Stimulated activated CD8-positive, alpha-beta memory T cell treated with anti-CD3 and anti-CD28 coated beads, Interleukin-4, amount 100 ng/mL, for 24 hours (primary cell): Measurements from ENCODE around the gene CDK2.
"Not testable (repeated sequence)": the region's sequence is repeated elsewhere in the genome, so short reads cannot be mapped to it uniquely, and the experiment has no call there.

ENCODE experiments used
- DNase-seq: peaks from one replicate; pipeline ENCODE4 v3.0.0-alpha.2; 2020; ENCODE audit warnings: low read depth

CDK2 gene

DNA sequence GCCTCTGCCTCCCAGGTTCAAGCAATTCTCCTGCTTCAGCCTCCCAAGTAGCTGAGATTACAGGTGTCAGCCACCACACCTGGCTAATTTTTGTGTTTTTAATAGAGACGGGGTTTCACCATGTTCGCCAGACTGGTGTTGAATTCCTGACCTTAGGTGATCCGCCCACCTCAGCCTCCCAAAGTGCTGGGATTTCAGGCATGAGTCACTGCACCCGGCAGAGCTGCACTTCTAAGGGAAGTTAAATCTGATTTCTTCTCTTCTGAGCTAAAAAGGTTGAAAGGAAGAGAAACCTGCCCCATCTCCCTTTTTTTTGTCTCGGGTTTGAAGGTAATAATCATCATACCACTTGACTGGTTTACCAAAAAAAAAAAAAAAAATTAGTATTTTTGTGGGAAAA is 15.3 kb downstream of the CDK2 start:
- not testable (repeated sequence) for DNase-seq

DNA sequence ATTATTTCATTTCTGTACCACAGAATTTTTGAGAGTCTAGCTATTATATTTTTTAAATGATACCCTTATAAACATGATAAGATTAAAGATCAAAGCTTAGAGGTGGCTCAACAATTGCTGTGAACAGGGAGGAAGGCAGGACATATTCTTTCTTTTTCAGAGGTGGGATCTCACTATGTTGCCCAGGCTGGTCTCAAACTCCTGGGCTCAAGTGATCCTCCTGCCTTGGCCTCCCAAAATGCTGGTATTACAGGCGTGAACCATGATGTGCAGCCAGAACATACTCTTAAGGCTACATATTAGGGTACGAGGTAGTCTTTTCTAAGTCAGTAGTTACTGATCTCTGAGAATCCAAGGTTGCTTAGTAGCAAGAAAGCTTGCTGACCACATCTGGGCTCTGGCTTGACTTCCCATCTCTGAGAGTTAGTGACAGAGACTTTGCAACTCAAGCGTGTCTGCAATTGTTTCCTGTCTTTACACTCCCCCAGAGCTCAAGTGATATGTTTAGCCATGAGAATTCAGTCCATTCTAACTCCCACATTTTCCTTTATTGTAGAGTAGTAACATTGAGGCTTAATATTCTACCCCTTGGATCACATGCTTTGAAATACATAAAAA is 15.8 kb downstream of the CDK2 start:
- no peak for DNase-seq

DNA sequence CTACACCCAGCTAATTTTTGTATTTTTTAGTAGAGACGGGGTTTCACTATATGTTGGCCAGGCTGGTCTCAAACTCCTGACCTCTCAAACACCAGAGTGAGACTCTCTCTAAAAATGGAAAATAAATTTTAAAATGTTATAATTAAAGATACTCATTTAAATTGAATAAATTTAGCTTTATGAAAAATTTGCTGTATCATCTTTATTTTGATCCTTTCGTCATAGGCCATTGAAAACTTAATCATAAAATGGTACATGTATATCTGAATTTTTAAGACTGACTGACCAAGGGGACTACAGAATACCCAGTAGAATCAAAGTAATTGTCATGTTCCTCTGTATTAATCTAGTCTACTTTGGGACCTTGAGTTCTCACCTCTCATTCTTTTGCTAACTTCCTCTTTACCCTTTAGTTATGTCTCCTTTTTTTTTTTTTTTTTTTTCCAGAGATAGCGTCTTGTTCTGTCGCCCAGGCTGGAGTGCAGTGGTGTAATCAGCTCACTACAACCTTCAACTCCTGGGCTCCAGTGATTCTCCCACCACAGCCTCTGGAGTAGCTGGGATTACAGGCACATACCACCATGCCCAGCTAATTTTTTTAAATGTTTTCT is 16.7 kb downstream of the CDK2 start:
- DNase-seq: no peak

DNA sequence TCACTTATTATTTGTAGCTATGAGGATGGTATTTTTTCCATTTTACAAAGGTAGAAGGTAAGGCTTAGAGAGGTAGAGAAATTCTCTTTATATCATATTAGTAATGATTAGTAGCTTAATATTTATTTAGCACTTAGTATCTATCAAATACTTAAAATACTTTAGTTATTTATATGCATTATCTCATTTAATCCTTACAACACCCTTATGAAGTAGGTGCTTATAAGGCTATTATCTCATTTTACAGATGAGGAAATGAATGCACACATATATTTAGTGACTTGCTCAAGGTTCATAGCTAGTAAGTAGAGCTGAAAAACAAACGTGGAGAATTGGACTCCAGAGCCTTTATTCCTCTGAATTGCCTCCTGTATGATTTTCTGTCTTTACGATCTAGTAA is 18.2 kb downstream of the CDK2 start:
- DNase-seq: no peak

DNA sequence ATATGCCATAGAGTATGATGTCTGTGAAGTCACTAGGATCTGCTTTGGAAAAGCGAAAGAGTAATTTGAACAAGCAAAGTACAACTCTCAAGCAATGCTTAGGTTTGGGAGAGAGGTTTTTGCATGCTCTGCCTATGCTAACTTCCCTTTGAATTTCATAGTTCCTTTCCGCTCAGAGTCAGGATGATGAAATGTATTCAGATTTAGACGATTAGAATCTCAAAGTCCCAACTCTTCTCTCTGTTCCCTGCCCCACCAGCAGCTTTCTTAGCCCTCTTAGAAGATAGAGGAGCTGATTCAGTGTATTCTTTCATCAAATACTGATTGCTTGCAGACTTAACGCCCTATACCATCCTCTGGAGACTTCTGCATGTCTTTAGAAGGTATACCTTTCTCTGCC is 18.7 kb downstream of the CDK2 start:
- no peak for DNase-seq

DNA sequence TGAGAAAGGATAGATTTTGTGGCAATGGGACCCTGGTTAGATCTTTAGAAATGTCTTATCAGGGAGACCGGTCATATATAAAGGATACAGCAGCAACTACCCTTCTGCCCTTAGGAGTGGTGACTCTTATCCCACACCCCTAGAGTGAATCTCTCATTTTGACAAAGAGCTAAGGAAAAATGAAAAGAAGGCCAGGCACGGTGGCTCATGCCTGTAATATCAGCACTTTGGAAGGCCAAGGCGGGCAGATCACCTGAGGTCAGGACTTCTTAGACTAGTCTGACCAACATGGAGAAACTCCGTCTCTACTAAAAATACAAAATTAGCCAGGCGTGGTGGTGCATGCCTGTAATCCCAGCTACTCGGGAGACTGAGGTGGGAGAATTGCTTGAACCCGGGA is 19.3 kb downstream of the CDK2 start:
- DNase-seq: not testable (repeated sequence)

DNA sequence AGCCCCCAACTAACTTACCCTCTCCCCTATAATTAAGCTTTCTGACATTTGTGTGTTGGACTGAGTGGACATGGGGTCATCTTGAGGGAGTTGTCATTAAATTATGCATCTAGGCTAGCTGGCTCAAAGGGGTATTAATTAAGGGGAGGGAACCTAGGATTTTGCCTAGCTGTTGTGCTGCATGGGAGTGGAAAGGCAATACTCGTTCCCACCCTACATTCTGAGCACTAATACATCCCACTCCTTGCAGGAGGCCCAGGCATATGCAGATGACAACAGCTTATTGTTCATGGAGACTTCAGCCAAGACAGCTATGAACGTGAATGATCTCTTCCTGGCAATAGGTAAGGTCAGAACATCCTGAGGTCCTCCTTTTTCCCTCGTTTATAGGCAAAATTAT is 24.5 kb downstream of the CDK2 start:
- DNase-seq: no peak

DNA sequence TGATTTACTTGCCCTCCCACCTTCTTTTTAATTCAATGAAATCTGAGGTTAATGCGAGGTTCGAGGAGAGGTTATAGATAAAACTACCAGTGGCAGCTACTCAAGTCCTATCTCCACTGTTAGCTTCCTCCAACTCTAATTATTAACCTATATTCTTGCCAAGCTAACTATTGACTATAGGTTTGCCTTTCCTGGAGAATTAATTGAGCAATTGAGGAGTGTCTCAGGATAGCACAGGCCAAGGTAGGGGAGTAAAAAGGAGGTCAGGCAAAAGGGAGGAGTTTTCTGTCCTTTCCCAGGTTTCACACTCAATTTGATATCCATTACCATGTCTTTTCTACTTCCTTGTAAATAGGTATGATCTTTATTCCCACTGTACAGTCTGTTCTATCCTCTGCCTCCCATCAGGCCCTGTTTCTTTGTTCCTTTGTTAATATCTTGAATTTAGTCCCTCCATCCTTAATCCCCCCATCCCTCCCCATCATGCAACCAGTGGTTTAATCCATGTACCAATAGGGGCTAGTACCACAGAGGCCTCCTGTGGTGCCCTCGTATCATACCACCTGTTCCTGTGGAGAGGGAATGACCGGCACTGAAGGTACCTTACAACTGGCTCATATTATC is 26.7 kb downstream of the CDK2 start:
- no peak for DNase-seq

DNA sequence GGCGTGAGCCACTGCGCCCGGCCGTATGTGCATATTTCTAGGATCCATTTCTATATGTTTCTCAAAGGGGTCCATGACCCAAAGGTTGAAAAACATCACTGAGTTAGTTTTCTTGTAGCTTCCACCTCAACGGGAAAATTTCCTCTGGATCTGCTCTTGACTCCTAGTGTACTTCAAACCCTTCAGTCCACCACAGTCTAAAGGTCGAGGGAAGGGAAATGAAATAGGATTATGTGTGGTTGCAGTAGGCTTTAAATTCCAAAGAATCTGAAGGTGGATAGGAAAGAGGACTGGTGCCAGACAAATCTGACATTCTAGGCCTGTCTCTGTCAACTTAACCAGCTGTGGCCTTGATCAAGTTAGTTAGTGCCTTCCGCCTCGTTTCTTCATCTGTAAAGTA is 28.7 kb downstream of the CDK2 start:
- DNase-seq: no peak

DNA sequence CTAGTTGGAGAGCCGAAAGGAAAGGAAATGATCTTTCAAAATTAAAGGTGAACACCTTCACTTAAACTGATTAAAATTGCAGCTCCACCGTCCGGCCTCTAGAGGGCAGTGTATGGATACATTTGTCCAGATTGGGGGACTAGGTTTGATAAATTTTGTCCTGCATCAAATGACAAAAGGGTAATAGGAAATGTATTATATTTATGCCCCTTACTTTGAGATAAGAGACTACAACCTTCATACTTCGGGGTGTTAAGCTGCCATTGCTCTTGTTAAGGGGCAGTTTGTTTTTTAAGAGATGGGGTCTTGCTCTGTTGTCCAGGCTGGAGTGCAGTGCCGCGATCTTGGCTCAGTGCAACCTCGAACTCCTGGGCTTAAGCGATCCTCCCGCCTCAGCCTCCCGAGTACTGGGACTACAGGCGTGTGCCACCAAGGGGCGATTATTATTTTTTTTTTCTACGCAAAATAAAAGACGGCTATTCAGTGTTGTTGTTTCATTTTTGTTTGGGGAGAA is 29.6 kb downstream of the CDK2 start:
- DNase-seq: no peak

DNA sequence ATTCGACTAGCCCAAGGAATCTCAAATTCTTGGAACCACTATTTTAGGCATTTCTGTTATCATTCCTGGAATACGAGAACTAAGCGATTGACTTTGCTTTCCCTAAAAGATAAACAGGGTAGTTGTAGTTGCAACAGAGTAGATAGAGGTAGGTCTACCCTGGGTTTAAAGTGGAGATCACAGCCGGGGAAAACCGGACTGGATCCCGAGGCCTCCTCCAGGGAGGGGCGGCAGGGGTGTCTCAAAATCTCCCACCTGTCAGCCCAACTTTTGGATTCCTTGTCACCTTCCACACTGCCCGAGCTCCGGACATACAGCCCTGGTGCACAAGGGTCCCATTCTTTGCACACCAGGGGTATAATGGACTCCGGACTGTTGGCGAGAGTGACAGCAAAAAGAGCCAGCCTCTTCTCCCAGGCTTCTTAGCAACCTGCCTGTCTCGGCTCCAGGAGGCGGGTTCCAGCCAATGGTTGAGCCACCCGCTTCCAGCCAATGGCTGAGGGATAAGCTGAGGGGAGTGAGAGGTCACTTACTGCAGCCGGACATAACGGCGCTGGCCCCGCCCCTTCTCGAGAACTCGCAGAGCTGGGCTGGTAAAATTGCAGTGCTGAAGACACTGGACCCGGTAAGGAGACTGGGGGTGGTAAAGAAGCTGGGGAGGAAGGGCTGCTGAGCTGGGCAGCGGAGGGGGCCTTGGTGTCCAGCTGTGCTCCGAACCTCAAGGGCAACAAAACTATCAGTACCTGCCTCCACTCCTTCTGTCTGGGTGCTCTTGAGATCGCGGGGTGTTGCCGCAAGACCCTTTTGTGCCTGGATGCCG is 30.3 kb downstream of the CDK2 start, which contains the start of gene SUOX:
SUOX (plus strand) TSS at position 562 of the 820 bp plus-strand sequence. CDS start 4,946 bp downstream, outside the sequence.
- DNase-seq: peak; percentile 17

DNA sequence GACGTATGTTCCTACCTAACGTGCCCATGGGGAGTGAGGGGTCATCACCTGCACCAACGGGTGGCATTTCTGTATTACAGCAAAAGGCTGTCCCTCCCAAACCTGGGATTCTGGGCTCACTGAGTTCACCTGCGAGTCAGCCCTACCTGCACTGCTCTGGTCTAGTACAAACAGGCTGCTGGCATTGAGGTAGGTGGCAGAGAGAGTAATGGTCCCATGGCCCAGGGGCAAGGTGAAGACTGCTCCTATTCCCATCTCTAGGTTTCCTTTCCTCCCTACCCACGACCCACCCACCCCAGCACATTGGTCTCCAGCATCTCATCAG is 30.9 kb downstream of the CDK2 start:
- DNase-seq: no peak

DNA sequence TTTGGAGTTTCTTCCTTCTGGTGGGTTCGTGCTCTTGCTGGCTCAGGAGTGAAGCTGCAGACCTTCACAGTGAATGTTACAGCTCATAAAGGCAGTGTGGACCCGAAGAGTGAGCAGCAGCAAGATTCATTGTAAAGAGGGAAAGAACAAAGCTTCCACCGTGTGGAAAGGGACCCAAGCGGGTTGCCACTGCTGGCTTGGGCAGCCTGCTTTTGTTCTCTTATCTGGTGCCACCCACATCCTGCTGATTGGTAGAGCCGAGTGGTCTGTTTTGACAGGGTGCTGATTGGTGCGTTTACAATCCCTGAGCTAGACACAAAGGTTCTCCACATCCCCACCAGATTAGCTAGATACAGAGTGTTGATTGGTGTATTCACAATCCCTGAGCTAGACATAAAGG is 32.9 kb downstream of the CDK2 start:
- not testable (repeated sequence) for DNase-seq

DNA sequence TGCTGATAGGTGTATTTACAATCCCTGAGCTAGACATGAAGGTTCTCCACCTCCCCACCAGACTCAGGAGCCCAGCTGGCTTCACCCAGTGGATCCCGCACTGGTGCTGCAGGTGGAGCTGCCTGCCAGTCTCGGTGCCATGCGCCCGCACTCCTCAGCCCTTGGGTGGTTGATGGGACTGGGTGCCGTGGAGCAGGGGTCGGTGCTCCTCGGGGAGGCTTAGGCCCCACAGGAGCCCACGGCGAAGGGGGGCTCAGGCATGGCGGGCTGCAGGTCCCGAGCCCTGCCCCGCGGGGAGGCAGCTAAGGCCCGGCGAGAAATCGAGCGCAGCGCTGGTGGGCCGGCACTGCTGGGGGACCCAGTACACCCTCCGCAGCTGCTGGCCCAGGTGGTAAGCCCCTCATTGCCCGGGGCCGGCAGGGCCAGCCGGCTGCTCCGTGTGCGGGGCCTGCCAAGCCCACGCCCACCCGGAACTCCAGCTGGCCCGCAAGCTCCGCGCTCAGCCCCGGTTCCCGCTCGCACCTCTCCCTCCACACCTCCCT is 33.4 kb downstream of the CDK2 start:
- not testable (repeated sequence) for DNase-seq

DNA sequence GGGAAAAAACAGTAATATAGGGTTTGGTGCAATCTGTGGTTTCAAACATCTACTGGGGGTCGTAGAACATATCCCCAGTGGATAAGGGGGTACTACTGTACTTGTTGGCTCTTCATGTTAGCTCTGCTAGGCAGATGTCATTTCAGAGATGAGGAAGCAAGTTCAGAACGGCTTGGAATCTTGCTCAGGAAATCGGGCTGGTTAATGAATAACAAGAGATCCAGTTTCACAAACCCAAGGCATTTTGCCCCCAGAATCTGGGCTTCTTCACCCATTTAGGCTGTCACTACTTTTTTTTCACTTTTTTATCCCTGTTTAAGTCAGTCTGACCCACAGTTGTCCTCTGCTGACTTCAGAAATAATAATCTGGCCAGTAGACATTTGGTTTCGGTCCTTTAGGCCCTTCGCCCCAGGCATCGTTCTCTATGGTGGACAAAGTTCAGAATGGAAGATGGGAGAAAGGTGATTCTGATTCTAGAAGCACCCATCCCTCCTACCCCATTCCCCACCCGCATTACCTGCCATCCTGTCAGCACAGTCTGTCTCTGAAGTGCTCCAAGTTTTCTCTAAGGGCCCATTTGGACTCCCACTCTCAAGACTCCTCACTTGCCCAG is 35.0 kb downstream of the CDK2 start:
- DNase-seq: no peak

DNA sequence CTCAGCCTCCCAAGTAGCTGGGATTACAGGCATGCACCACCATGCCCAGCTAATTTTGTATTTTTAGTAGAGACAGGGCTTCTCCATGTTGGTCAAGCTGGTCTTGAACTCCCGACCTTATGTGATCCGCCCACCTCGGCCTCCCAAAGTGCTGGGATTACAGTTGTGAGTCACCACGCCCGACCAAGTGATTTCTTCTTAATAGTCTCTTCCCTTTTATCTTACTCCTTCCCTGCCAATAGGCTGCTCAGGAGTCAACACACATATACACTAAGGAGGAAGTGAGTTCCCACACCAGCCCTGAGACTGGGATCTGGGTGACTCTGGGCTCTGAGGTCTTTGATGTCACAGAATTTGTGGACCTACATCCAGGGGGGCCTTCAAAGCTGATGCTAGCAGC is 36.7 kb downstream of the CDK2 start:
- not testable (repeated sequence) for DNase-seq

DNA sequence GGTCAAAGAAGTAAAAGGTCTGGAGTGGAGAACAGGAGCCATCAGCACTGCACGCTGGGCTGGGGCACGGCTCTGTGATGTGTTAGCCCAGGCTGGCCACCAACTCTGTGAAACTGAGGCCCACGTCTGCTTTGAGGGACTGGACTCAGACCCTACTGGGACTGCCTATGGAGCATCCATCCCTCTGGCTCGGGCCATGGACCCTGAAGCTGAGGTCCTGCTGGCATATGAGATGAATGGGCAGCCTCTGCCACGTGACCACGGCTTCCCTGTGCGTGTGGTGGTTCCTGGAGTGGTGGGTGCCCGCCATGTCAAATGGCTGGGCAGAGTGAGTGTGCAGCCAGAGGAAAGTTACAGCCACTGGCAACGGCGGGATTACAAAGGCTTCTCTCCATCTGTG is 37.6 kb downstream of the CDK2 start:
- DNase-seq: no peak

DNA sequence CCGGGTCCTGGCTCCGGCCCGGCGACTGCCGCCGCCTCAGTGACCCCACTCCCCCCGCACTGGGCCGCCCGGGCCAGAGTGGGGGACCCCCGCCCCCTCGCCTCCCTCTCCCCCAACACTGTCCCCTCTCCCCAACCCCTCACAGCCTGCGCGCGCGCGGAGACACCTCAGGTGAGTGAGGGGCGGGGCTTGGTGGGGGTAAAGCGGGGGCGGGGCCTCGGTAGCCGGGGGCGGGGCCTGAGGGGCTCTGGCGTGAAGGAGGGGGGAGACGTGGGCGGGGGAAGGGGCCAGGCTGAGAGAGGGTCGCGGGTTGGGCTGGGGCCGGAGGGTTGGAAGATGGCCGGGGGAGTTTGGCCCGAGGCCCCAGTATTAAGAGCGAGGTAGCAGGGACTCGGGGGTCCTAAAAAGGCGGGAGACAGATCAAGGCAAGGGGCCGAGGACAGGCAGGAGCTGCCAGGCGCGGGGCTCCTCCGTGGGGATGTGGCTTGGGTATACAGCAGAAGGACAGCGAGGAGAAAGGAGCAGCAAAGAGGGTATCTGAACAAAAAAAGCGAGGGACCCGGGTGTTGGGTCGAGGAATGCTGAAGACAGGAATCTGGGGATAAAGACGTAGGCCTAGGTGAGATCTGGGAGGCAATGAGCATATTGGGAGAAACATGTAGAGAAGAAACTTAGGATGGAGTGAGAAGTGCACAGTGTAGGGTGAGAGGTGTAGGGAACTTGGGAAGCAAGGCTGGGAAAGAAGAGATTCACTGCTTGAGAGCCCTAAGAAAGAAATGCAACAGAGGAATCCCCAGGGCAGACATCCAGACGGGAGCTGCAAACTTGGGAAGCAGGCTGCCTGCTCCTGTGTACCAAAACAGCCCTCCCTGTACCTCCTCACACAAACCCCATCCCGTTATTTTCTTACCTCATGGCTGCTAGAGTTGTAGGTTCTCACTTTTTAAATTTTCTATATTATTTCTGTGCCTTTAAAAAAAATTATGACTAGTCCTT is 41.2 kb downstream of the CDK2 start:
- DNase-seq: peak; percentile 49

DNA sequence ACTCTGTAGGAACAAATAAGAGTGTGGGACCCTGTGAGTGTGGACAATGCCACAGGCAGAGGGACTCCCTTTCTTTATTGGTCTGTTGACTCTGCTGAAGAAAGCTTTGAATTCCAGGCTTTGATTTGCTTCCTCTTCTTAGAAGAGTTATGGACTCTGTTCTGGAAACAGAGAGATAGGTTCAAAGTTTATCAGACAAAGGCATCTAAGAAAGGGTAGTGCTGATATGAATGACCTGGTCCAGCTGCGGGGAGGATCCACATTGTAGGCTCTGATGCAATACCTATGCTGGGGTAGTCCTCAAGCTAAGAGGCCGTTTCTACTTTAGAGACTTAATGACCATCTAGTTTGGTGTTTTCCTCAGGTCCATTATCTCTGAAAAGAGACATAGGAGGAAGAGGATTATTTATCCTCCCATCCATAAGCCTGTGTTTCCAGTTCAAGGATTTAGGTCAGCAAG is 43.5 kb downstream of the CDK2 start:
- no peak for DNase-seq

DNA sequence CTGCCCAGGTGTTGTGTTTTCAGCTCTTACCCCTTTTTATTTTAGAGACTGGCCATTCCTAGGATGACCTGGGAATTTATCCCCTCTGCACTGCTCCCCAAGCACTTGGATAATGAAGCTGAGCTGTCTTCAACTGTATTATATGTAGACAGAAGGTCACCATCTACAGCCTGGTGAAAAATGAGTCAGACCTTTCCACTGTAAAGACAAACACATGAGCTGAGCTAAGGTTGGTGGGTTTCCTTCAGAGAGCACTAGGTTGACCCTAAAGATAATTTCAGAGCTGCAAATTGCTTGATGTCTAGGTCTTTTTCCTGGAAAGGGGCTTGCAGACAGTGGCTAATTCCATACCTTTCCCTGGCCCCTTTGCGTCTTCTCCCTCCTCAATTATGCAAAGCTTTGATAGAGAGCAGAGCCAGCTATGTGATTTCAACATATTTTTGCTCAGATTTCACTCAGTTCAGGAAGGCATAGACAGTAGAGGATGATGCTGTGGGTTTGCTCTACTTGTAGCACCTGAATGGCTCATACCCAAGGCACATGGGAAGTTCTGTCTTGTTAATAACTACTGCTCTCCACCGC is 45.0 kb downstream of the CDK2 start:
- no peak for DNase-seq
